GM19328 (cell line): ENCODE measurements around the gene DEFB108B.
A peak's percentile ranks its signal among the peaks of the same experiment; 100 is the strongest.
"Not testable (repeated sequence)": the region's sequence is repeated elsewhere in the genome, so short reads cannot be mapped to it uniquely, and the experiment has no call there.

Experiments used
- ATAC-seq: cut with Tn5 transposase; IDR thresholded peaks from one replicate; pipeline ENCODE4 v1.9.1; 2021; ENCODE audit warnings: mild to moderate bottlenecking, moderate library complexity; ENCODE audit not compliant: unreplicated experiment

Gene DEFB108B

DNA sequence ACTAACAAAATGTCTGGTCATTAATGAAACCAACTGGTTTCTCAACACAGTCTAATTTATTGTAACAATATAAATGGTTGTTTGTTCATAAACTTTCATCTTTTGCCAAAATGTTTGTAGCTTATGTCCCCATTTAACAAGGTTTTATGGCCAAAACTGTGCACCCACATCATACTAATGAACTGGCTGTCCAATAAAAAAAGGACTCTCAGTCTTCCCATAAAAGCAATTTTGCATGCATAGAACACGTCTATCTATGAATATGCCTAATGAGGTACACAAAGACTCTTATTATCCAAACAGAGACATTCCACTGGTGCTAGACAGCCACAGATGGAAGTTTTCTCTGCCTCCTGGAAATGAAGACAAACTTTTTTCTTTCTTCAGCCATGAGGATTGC, at the start of gene DEFB108B:
Gene DEFB108B (plus strand): TSS at position 390 of the 400 bp plus-strand sequence. CDS start 0 bp downstream, at position 390.
- not testable (repeated sequence) for ATAC-seq

GRCh38 chr11:71786114-71786847, 46.7 kb upstream of the DEFB108B start:
- peak; percentile 22 for ATAC-seq

- peak; percentile 90 for ATAC-seq
Measured at GRCh38 chr11:71786848-71787097, 46.2 kb upstream of the DEFB108B start.

DNA sequence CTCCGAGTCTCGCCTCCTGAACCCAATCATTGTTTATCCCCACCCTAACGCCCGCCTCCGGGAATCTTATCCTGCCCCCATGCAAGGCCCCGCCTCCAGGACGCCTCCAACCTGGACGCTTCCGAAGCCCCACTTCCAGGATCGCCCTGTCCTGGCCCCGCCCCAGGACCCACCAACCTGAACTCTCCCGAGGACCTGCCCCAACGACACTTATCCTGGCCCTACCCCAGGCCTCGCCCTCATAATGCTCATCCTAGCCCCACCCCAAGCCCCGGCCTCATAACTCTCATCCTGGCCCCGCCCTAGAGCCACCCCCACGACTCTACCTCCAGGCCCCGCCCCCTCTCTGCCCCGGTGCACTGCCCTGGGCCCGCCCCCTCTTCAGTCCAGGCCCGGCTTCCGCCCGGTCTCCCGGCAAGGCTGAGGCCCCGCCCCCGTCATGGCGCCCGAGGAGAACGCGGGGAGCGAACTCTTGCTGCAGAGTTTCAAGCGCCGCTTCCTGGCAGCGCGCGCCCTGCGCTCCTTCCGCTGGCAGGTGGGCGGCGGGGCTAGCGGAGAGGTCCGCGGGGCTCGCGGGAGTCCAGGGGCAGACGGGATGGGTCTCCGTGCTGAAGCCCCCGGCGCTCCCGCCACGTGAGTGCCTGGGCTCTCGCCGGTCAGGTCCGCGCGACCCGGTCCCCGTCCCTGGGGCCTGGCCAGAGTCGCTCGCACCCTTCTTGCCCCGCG, 45.7 kb upstream of the DEFB108B start:
- peak; percentile 91 for ATAC-seq

DNA sequence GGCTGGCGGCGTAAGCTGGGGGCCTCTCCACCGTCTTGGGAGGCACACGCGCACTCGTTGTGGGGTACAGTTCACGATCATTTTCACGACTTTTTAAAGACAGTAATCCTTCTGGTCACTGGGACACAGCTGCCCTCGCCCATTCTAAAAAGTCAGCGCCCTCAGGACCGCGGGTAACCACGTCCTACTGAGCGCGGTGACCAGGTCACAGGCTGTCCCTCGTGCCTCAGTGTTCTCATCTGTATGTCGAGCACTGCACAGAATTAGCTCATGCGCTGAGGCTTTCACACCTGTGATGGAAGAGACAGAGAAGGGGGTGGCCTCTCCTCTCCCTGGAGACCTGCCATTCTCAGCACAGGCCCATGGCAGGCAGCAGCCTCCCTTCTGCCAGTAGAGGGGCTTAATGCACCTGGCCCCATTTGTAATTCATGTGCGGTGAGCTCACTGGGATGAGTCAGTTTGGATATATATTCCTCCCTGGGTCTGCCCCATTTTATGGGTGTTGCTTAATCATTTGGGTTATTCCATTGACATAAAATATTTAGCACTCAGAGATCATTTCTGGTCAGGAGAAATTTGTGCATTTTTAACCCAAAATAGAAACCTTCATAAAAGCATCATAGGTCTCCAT, 45.1 kb upstream of the DEFB108B start:
- not testable (repeated sequence) for ATAC-seq

- not testable (repeated sequence) for ATAC-seq
Measured at GRCh38 chr11:71789444-71790196, 43.4 kb upstream of the DEFB108B start.

DNA sequence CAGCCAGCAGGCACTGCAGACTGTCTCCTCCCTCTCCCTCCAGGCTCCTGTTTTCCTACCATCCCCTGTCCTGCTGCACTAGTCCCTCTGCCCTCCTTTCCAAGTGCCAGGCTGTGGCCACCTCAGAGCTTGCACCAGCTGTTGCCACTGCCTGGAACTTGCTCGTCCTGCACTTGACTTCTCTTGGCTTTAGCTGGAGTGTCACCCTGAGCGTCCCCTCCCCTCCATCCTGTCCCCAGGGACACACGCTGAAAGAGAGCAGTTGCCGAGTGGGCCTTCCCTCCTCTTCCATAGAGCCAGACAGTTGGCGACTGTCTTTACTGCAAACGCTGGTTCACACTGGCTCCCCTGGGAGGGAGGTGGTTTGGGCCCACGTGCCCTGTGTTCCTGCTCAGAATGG, 41.9 kb upstream of the DEFB108B start:
- ATAC-seq: not testable (repeated sequence)

- not testable (repeated sequence) for ATAC-seq
Measured at GRCh38 chr11:71792621-71793235, 40.3 kb upstream of the DEFB108B start.

GRCh38 chr11:71794386-71795040, 38.5 kb upstream of the DEFB108B start:
- ATAC-seq: not testable (repeated sequence)

DNA sequence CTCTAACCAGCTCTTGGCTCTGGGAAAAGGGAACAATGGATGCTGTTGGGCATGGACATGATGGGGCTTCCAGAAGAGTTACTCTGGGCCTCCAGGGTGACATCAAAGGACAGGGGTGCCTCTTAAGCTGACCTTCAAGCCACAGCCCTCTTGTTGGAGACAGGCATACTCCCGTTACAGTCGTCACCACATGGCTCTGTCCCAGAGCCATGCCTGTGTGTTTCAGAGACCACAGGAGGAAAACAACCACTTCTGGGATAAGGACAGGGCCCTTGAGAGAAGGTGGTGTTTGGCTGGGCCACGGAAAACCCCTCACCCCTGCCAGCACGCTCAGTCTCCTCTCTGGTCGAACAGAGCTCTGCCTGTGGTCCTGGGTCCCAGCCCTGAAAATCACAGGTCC, 37.8 kb upstream of the DEFB108B start:
- not testable (repeated sequence) for ATAC-seq

DNA sequence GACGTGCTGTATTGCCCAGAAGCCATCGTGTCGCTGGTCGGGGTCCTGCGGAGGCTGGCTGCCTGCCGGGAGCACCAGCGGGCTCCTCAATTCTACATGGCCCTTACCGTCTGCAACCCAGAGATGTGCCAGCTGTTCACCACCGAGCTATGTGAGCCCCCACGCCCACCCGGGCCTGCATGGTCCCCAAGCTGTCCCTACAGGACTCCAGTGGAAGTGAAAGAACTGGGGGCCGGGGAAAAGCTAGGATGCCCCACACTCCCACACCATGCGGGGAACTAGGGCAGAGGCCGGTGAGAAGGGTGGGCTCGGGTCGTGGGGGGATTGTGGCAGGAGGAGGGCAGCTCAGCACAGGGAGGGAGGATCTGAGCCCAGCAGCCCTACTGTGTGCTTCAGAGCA, 37.0 kb upstream of the DEFB108B start:
- ATAC-seq: not testable (repeated sequence)

DNA sequence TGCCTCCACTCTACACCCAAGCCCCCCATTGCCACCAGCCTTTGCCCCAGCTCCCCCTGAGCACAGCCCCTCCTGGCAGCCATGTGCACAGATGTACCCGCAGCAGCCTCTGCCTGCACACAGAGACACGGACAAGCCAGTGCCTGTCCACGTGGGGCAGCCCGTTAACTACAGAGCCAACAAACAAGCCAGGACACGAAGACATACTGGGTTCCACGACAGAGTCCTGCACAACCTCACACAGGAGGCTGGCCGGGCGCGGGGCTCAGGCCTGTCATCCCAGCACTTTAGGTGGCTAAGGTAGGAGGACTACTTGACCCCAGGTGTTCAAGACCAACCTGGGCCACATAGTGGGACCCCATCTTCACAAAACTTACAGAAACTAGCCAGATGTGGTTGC, 36.2 kb upstream of the DEFB108B start:
- ATAC-seq: not testable (repeated sequence)

DNA sequence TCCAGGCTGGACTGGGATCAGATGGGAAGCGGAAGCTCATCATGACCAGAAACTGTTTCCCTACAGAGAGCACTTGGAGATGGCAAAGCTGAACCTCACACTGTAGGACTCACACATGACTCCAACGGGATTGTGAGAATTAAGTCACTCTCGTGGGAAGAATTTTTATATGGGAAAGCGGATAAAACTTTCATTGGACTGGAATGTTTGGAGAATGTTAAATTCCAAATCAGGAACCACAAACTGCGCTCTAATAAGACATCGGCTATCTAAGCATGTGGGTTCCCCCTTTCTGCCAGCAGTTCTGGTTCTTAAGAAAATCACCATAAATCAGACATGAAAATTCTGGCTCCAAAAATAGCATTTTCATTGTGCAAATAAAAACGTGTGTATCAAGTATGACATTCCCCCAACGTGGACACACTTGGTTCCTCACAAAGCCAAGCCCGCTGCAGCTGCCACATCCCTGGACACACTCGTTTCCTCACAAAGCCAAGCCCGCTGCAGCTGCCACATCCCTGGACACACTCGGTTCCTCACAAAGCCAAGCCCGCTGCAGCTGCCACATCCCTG, 33.4 kb upstream of the DEFB108B start:
- ATAC-seq: not testable (repeated sequence)

GRCh38 chr11:71800335-71800953, 32.6 kb upstream of the DEFB108B start:
- ATAC-seq: not testable (repeated sequence)

DNA sequence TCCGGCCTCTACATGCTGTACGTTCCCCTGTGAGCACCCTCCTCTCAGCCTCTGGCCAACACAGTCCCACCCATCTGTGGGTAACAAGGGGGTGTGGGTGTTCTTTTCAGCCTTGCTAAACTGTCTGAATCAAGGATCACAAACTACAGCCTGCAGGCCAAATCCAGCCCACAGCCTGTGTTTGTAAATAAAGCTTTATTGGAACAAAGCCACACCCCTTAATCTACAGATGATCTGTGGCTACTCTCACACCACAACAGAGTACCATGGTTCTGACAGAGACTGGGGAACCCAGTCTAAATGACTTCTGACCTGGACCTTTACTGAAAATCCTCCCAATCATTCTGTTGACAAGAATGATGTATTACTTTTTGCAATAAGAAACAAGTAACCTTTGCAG, 32.0 kb upstream of the DEFB108B start:
- not testable (repeated sequence) for ATAC-seq

GRCh38 chr11:71802874-71803273, 30.1 kb upstream of the DEFB108B start:
- ATAC-seq: not testable (repeated sequence)

DNA sequence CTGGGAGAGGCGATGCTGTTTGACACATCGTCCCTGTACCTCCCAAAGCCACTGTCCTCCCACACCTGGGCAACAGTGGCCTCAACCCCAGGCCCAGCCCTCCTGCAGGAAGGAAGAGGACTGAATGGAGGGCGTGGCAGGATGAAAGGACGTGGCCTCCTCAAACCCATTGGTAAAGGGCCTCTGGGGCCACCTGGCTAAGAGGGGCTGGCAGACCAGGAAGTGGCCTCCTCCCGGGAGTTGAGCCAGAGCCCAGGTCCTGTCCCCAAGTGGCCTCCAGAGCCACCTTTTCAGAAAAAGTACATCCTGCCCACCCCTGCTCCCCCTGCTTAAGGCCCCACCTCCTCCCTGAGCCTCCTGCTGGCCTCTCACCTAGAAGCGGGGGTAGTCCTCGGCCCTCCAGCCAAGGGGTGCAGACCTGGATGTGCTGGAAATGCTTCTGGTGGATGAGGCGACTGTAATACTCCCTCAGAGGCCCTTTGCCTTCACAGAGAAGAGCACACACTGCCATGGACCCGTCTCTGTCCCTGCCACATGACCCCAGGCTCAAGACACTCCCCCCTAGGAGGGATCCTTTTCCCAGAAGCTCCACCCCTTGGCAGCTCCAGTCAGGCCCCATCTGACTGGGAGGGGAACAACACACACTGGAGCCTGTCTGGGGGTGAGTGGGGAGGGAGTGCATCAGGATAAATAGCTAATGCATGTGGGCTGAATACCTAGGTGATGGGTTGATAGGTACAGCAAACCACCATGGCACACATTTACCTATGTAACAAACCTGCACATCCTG, 28.6 kb upstream of the DEFB108B start:
- ATAC-seq: not testable (repeated sequence)

- not testable (repeated sequence) for ATAC-seq
Measured at GRCh38 chr11:71812529-71812928, 20.5 kb upstream of the DEFB108B start.
